DMS114 treated with DMSO at 0.1 percent for 48 hours (cell line): ENCODE results near the gene MLN.
"Not testable (repeated sequence)": the region's sequence is repeated elsewhere in the genome, so short reads cannot be mapped to it uniquely, and the experiment has no call there.

Source experiments
- DNase-seq: peaks from one replicate; lab custom pipeline; 2025; ENCODE audit not compliant: unreplicated experiment; lab: John Stamatoyannopoulos, UW

MLN gene

DNA sequence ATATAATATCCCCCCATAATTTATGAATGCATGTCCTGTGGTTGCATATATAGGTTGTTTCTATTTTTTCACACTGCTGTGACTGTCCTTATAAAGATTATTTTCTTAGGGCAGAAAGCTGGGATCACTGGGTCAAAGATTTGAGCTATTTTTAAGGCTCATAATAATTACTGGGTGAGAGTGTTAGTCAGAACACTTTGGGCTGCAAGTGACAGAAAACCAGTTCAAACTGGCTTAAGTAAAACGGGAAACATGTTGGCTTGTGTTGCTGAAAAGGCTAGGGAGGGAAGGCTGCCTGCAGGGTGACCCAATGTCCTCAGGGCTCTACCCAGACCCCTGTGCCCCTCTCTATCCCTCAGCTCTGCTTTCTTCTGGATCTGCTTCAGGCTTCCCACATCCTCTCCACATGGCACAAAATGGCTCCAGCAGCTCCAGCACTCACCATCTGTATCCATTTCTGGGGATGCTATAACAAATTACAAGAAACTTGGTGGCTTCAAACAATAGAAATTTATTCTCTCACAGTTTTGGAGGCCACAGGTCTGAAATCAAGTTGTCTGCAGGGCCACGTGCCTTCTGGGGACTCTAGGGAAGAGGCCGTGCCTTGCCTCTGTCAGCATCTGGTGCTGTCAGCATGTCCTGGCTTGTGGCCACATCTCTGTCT, 33.1 kb upstream of the MLN start:
- DNase-seq: no peak

DNA sequence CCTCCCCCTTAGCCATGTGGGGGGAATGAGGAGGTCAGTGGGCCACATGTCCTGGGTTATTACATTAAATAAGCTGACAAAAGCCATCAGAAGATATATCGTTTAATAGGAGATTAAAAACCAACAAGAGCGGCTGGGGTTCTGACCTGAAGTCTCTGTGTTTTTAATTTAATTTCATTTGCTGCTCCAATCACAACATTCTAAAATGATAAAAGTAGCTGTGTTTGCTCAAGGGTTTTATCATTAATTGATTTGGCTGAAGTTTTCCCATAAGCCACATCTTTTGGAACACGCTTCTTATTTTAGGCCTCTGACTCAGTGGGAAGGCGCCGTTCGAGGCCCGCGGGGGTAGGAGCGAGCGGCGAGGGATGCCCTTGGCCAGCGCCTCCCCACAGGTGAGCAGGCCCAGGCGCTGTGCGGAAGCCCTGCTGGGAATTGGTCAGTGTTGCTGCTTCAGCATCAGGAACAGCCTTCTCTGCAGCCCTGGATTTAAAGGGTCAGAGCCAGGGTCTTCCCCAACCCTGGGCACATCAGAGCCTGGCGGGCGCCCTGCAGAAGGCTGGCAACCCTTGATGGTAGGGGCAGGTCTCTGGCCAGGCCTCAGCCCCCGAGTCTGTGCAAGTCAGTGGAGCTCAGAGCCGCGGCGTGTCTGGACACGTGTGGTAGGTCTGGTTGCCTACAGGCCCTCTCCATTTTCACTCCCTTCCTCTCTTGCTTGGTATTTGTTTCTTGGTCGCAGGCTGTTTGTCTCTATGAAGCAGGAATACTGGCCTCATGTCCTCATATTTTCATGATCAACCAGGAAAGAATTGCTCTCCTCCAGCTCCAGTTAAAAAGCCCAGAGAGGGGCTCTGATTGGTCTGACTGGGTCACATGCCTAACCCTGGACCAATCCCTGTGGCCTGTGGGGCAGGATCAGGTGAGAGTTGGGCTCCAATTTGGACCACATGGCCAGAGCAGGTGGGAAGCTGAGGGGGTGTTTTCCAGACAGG, 30.9 kb upstream of the MLN start:
- no peak for DNase-seq

DNA sequence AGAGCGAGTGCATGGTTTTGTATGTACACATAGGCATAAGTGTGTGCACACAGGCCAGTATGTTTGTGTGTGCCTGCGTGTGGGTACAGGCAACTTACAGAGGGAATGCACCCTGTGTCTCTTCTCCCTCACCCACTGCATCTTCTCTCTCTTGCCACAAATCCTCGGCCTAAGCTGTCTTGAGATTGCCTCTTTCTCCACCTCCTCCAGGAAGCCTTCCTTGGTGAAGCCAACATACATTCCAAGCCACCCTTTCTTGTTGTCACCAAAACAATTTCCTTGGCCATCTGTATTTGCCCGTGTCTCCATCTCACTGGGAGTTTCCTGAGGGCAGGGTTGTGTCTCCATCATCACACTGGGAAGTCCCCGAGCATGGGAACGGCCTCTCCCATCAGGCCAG, 29.8 kb upstream of the MLN start:
- no peak for DNase-seq

DNA sequence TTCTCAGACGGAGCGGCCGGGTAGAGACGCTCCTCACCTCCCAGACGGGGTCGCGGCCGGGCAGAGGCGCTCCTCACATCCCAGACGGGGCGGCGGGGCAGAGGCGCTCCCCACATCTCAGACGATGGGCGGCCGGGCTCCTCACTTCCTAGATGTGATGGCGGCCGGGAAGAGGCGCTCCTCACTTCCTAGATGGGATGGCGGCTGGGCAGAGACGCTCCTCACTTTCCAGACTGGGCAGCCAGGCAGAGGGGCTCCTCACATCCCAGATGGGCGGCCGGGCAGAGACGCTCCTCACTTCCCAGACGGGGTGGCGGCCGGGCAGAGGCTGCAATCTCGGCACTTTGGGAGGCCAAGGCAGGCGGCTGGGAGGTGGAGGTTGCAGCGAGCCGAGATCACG, 29.0 kb upstream of the MLN start:
- DNase-seq: not testable (repeated sequence)

DNA sequence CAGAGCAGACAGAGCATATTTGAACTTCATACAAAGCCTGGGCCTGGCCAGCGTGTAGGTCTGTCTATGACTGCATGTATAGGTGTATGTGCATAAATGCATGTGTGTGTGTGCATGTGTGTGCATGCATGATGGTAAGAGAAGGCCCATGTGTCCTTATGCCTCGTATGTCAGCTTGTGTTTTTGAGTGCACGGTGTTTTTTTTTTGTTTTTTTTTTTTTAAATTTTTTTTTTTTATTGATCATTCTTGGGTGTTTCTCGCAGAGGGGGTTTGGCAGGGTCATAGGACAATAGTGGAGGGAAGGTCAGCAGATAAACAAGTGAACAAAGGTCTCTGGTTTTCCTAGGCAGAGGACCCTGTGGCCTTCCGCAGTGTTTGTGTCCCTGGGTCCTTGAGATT, 27.9 kb upstream of the MLN start:
- DNase-seq: not testable (repeated sequence)

DNA sequence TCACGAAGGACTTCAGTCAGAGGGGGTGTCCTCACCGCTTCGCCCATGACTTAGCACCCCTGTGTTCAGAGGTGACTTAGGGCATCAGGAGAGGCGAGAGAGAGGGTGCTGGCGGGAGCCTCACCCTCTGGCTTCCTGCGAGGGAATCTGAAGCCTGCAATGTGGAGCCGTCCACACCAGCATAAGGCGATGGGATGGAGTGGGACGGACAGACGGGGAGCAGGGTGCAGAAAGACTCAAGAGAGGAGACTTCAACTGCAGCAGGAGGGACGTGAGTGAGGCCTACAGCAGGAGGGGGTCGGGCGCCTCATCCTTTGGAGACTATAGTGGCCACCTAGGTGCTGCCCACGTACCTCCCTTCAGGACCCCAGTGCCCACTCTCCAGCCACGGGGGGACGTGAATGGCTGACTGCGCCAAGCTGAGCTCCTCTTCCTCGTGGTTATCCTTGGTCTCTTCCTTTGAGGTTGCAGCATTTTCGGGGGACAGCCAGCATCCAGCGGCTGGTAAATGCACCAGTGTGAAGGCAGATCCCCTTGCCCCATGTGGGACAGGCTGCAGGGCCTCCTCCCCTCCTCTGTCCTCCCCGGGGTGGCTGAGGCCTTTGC, 26.9 kb upstream of the MLN start:
- DNase-seq: no peak

DNA sequence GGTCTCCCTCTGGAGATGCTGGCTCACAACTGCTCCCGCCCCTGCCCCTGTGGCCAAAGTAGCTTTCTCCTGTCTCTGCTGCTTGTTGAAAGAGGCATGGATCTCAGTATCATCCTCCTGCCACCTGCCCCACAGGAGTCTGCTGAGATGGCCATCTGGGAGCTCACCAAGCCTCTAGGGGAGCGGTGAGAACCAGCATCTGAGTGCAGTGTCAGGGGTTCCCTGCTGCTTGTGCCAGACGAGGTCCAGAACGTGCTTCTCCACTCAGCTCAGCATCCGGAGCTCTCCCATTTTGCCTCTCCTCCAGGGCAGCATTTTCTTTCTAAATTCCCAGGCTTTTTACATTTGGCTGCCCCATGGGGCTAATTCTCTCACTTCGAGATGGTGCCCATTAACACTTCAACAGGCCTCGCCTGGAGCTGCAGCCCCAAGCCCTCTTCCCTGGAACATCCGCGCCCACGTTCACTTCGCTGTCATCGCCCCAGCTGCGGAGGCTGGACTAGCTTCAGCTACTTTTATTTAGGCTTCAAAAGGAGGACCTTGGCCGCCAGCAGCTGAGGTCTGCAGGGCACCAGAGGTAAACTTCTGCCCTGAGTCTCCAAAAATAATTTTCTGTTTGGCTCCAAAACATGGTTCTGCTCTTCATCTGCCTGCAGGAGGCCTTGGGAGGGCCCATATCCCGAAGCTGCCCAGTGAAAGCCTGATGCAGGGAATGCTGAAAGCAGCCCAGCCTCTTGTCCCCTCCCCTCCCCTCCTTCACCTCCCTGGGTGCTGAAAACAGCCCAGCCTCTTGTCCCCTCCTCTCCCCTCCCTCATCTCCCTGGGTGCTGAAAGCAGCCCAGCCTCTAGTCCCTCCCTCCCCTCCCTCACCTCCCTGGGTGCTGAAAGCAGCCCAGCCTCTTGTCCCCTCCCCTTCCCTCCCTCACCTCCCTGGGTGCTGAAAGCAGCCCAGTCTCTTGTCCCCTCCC, 25.2 kb upstream of the MLN start:
- no peak for DNase-seq

DNA sequence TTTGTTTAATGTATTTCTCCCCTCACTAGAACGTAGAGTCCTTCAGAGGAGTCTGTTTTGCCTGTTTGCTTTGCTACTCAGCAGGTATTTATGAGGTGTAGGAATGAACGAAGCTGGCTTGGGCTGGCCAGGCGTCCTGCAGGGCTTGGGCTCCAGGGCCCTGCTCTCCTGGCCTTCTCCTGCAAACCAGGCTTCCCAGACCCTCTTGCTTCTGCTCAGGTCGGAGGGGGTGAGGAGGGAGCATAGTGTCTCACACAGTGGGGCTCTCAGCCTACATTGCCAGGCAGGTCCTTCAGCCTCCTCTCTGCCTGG, 24.6 kb upstream of the MLN start:
- no peak for DNase-seq

DNA sequence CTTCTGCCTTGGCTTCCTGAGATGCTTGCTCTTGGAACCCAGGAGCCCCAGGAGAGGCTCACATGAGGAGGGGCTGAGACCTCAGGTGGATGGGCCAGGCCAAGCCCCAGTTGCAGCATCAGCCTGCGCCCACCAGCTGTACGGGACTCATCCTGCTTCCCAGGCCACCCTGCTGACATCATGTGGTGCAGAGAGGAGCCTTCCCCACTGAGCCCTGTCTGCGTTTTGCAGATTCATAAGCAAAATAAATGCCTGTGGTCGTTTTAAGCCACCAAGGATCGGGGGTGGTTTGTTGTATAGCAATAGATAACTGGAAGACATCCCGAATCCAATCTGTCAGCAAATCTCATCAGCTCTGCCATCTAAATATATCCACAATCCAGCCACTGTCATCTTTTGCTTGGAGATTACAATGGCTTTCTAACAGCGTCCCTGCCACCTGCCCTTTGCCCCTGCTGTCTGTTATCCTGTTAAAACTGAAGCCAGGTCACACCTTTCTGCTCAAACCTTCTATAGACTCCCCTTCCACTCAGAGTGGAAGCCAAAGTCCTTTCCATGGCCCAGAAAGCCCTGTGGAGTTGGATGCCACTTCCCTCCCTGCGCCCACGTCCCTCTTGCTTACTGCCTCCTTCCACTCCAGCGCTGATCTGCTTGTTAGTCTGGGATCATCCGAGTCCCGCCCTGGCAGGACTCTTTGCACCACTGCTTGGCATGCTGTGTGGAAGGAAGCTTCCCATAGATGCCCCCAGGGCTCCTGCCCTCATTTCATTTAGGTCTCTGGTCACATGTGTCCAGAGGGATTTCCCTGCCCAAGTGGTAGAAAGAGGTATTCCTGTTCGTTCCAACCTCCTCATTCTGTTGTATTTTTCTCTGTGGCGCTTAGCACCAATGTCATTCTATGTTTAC, 24.0 kb upstream of the MLN start:
- DNase-seq: no peak

DNA sequence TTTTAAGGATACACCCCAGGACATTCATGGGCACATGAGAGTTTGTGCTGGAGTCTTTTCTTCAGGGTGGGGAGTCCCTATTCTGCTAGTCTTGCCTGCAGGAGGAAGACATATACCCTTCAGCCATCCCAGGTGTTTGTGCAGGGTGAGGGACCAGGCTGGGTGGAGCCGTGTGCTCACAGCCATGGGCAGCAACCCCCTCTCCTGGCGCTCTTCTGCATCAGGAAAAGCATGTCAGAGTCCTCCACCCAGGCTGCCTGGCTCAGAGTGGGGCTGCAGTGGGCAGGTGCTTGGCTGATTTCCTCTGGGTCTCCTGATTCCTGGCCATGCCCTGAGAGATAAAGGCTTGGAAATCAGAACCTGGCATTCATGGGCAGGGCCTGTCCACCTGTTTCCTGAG, 22.7 kb upstream of the MLN start:
- no peak for DNase-seq

DNA sequence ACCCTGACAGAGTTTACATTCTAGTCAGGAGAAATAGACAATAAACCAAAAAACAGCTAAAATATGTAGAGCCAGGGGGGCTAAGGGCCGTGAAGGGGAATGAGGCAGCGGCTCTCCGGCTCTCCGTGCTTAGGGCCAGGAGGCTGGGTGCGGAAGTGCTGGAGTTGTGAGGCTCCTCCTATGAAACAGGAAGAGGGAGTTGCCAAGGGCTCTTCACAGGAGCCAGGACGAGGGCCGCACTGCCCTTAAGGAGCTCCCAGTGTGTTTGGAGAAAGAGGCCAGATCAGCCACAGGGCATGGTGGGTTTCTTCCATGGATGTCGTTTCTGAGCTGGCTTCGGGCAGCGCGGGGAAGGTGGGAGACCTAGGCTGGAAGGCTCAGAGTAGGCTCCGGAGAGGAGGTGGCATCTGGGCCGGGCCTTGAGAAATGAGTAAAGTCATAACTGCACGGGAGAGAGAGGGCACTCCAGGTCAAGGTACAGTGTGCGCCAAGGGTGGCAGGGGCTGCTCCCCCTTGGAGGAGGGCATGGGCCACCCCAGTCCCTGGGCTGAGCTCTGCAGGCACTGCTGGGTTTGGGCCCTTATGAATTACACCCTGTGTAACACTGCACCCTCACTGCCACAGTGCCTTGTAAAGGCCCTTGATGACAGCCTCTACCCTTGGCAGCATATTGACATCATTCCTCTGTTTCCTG, 20.8 kb upstream of the MLN start:
- no peak for DNase-seq

DNA sequence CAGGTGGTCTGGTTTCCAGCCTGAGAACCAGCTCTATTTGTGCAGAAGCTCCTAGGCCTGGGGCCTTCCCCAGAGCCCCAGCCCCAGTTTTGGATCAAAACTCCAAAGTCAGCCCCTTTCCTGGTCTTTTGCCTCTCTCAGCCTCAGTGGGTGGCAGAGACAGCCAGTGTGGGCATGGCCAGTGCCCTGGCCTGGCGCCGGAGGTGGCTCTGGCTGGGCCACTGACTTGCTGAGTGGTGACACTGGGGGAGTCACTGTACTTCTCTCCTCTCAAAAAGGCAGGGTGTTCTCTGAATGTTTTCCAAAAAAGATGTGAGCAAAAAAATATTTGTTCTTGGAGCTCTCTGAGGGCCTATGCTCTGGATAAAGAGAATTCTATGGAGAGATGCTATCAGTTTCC, 20.0 kb upstream of the MLN start:
- DNase-seq: no peak

DNA sequence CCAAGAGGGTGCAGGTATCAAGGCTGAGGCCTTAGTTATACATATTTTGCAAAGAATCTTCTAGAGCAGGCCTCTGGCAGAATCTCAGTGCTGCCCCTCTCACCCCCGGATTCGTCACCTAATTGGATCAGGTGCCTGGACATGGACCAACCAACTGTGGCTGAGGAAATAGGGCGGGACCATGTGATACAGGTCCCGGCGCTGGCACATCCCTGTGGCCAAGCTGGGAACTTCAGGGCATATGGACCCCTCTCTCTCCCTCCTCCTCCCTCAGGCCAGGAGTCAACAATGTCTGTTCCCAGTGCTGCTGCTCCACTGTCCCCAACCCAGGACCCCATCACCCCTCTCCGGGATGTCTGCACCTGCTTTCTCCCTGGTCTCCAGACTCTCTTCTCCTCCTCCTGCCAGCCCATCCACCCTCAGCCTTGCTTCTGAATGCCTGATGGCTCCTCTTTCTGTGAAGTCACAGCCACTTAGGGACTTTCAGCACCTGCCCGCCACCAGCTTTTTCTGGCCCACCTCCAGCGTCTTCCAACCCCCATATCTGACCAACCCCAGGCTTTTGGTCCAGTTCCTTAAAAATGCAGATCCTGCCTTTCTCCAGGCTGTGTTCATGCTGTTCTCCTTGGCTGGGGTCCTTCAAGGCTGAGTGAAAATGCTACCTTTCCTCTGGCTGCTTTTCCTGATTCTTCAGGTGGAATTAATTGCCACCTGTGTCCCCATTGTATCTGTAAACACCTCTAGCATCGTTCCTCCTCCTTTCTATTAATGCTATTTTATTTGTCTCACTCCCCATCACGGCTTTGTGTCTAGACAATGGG, 19.0 kb upstream of the MLN start:
- DNase-seq: no peak

DNA sequence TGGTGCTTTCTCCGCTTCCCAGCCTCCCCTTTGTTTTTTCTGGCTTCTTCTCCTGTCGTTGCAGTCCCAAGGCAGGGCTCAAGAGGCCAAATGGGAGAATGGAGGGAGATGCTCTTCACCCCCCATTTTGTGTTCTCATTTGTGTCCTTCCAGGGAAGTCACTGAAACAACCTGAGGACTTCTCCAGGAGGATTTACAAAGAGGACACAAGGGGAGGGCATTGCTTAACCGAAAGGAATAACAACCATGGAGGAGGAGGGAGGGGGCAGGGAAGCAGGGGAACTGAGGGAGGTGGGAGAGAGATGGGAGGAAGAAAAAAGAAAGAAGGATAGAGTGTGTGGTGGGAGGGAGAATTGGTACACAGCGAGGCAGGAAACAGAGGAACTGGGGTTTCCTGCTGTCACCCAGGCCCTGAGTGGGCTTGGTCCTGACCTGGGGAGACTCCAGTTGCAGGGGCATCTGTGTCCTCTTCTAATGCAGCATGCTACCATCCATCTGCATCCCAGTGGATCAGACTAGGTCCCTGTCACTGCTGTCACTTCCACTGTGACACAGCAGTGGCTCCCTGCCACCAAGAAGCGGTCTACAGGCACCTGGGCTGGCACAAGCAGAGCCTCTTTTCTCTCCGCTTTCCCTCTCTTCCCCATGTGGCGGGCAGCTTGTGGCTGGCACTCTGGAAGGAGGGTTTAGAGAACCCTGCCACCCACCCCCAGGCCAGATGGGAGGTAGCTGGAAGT, 17.1 kb upstream of the MLN start:
- DNase-seq: no peak

DNA sequence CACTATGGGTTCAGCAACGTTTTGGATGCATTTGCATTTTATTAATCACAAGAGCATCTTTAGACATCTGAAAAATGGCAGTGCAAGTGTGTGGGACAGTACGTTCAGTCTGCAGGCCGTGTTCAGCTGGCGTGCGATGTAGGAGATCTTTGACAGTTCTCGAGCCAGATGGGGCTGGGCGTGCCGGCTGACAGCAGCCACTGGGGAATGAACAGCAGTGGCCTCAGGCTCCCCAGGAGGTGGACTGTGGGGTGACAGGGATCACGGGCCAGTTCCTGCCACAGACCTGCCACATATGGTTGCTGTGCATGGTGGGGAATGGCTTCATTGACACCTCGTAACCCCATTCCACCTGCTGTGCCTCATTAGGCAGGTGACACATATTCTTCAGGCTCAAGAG, 16.4 kb upstream of the MLN start:
- DNase-seq: no peak

DNA sequence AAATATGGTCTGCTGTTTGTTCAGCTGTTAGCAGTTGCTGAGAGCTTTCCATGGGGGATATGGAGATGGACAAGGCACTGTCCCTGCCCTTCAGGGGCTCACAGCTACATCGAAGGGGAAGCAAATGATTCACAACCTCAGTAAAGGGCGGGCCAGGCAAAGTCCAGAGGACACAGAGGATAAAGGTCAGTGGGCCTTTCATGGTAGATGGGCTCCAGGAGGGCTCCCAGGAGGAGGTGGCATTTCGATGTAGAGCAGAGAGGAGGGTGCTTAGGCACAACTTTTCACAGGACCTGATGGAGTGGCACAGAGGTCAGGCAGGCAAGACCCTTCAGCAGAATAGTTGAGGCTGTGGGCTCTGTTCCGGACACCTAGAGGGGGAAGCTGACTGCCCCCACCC, 15.2 kb upstream of the MLN start:
- DNase-seq: no peak

DNA sequence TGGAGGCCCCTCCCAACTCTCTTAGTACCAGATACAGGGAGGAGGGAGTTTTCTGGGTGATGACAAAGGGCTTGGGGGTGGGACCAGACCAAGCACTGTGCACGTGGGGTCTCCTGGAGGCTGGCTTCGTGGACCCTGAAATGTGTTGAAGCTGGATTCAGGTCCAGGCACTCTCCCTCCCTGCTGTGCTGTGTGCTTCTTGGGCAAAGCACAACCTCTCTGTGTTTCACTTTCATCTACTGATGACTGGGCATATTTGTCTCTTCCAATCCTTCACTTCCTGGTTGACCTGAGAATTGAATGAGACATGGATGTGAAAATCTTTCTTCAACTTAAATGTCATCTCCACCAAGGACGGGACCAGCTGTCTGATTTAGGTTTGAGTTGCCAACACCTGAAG, 14.5 kb upstream of the MLN start:
- no peak for DNase-seq

DNA sequence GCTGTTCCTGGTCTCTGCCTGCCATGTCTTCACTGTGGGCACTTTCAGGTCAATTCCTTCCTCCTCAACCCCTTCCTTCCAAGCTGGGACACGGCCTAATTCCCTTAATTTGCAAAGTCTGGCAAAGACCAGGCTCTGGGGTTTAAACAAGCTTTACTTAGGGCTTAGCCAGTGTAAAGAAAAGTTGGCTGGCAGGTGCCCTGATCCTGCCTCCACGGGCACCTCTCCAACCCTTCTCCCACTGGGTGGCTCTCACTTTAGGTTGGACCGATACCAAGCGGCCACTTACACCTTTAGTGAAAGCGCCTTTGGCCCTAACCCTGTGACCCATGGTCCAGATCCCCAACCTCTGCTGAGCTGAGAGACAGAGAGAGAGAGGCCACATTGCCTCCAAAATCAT, 13.7 kb upstream of the MLN start:
- no peak for DNase-seq
